Fibroblast of villous mesenchyme (primary cell): ENCODE measurements around the gene CPAMD8. TPM values are rescaled to one million over a fixed set of nuclear protein-coding genes. Genes with fewer than 3 reads are reported as not detected.

Experiments used
- DNase-seq: peaks from one replicate; pipeline ENCODE4 v3.0.0-alpha.2; 2010; ENCODE audit warnings: low read depth
- H3K4me3 ChIP-seq: 2 replicates; pipeline ENCODE4 v1.5.1; 2011; ENCODE audit warnings: low read depth, mild to moderate bottlenecking, low read length
- CTCF ChIP-seq: IDR thresholded peaks from 2 replicates; pipeline ENCODE4 v1.5.1; 2012; ENCODE audit warnings: low read depth, mild to moderate bottlenecking, low read length; ENCODE audit not compliant: insufficient read depth
- total RNA-seq: library from RNA; depleted of rRNA; stranded (reverse); fragments of >200 nt; gene quantifications from 2 replicates; pipeline ENCODE4 v1.2.3, GENCODE V29; 2012

The CPAMD8 gene
- total RNA-seq, 1 donor = 0.43 TPM

DNA sequence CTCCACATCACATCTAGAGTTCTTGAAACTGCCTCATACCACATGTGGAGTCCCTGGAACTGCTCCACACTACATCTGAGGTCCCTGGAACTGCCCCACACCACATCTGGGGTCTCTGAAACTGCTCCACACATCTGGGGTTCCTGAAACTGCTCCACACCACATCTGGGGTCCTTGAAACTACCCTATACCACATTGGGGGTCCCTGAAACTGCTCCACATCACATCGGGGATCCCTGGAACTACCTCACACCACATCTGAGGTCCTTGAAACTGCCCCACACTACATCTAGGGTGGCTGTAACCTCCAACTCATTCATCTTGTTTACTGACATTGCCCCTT is 104.0 kb downstream of the CPAMD8 start:
- TF ChIP-seq CTCF = no peak
- no peak for DNase-seq
- H3K4me3 ChIP-seq = no peak overlapping the region

- DNase-seq = no peak
- TF ChIP-seq CTCF = no peak
- H3K4me3 ChIP-seq = no peak overlapping the region
Measured at GRCh38 chr19:16921766-16922591, 104.6 kb downstream of the CPAMD8 start.

- H3K4me3 ChIP-seq = no peak overlapping the region
- peak; percentile 62 for DNase-seq
- no peak for TF ChIP-seq CTCF
Measured at GRCh38 chr19:16920816-16921529, 105.6 kb downstream of the CPAMD8 start.

DNA sequence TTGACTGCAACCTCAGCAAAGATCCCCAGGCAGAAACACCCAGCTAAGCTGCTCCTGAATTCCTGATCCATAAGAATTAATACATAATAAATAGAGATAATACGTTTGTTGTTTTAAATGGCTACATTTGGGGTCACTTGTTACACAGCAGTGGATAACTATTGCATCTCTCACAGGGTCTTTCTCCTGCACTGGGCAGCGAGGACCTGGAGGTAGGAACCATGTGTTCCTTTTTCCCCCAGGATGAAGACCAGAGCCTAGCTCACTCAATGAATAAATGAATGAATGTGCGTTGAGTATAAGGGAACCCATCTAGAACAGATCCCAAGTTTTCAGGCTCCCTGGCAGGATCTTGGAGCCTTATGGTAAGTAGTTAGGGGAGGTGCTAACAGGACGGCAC is 107.1 kb downstream of the CPAMD8 start:
- no peak for TF ChIP-seq CTCF
- DNase-seq = no peak
- no peak overlapping the region for H3K4me3 ChIP-seq

GRCh38 chr19:16917401-16917800 is 109.2 kb downstream of the CPAMD8 start:
- TF ChIP-seq CTCF = no peak

GRCh38 chr19:16915734-16916133 is 110.9 kb downstream of the CPAMD8 start:
- H3K4me3 ChIP-seq = no peak overlapping the region
- no peak for TF ChIP-seq CTCF
- DNase-seq = no peak

More at GRCh38 chr19:16917401-16917800, 109.2 kb downstream of the CPAMD8 start:
- H3K4me3 ChIP-seq = no peak overlapping the region
- no peak for DNase-seq

DNA sequence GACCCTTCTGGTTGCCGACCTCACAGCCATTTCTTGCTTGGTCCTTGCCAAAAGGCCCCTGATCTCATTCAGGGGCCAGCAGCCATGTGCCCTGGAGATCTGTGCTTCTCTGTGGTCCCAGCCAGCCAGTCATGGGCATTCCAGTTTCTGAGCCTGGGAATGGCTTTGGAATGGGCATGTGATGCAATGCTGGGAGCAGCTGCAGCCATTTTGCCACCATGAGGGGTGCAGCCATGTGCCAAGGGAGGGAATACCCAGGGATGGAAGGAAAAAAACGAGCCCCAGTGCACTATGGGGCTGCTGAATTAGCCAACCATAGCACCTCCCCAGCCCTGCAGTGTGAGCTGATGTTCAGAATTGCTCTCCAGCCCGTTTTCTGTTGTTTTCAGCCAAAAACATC is 111.5 kb downstream of the CPAMD8 start:
- no peak for TF ChIP-seq CTCF
- DNase-seq = no peak

More for the DNA sequence above, 111.5 kb downstream of the CPAMD8 start:
- H3K4me3 ChIP-seq = no peak overlapping the region
